ENCODE measurements around the gene LRRC73.

- TF ChIP-seq POLR2A (IDR thresholded peaks at IDR 0.05; ENCODE audit: low read depth, low read length) (no peak), POLR2AphosphoS5 (IDR thresholded peaks at IDR 0.05; ENCODE audit: low read depth, low read length) (no peak), TAF1 (IDR thresholded peaks at IDR 0.05; ENCODE audit: low read depth, low read length) (no peak), PAX5 (IDR thresholded peaks at IDR 0.05; ENCODE audit: insufficient read depth, low read length, severe bottlenecking) (peak; percentile 65), SPI1 (IDR thresholded peaks at IDR 0.05; ENCODE audit: low read depth, low read length) (no peak)
Observed at GRCh38 chr6:43541774-43542471, 31.8 kb upstream of the LRRC73 start.

Data from GM12891 (cell line).